Naive B cell (primary cell): ENCODE measurements around the gene TYW5. TPM values are rescaled to one million over a fixed set of nuclear protein-coding genes. Genes with fewer than 3 reads are reported as not detected.

Experiments used
- ATAC-seq, 2 donors: fragments of 150-1000 bp; cut with Tn5 transposase; 2 replicates each; pipeline ENCODE4 v1.10.0; 2021; ENCODE audit warnings: low read depth in 2 of 2, mild to moderate bottlenecking in 2 of 2, moderate library complexity in 2 of 2
- DNase-seq: peaks from one replicate; pipeline ENCODE4 v3.0.0; 2022
- H3K27ac Mint-ChIP-seq, 6 donors: one replicate each; pipeline ENCODE4 v1.8.0; 2020 to 2022; ENCODE audit warnings: mild to moderate bottlenecking in 6 of 6, mixed read lengths in 6 of 6, moderate library complexity in 5 of 6, inconsistent platforms in 2 of 6
- H3K27me3 Mint-ChIP-seq, 3 donors: one replicate each; pipeline ENCODE4 v1.8.0; 2021 to 2022; ENCODE audit warnings: mixed read lengths in 3 of 3, mild to moderate bottlenecking in 1 of 3
- H3K36me3 Mint-ChIP-seq, 2 donors: one replicate each; pipeline ENCODE4 v1.8.0; 2020 to 2022; ENCODE audit warnings: mixed read lengths in 2 of 2, inconsistent platforms in 1 of 2, mild to moderate bottlenecking in 1 of 2
- H3K4me1 Mint-ChIP-seq, 3 donors: one replicate each; pipeline ENCODE4 v1.8.0; 2020 to 2022; ENCODE audit warnings: mixed read lengths in 3 of 3, inconsistent platforms in 1 of 3, mild to moderate bottlenecking in 1 of 3, moderate library complexity in 1 of 3
- H3K4me3 Mint-ChIP-seq, 8 donors: one replicate each; pipeline ENCODE4 v1.8.0; 2020 to 2022; ENCODE audit warnings: mild to moderate bottlenecking in 8 of 8, mixed read lengths in 8 of 8, moderate library complexity in 8 of 8, inconsistent platforms in 2 of 8
- H3K9me3 Mint-ChIP-seq, 7 donors: one replicate each; pipeline ENCODE4 v1.8.0; 2020 to 2022; ENCODE audit warnings: mixed read lengths in 7 of 7, mild to moderate bottlenecking in 5 of 7, inconsistent platforms in 2 of 7, moderate library complexity in 1 of 7
- polyA plus RNA-seq, 6 donors: library from polyadenylated mRNA; unstranded; fragments of 300-500 nt; fragmentation: Illumina TruSeq; gene quantifications; one replicate each; pipeline ENCODE4 v1.2.3, GENCODE V29; 2021; ENCODE audit warnings: low read depth in 6 of 6

TYW5 gene
- 10 to 100 TPM in 1 of 6 donors, 1 to 10 TPM in 5; 2.9 to 10.1 (median 5.1) TPM for polyA plus RNA-seq

GRCh38 chr2:199955339-199956061 lies at the start of gene TYW5, which contains the start of gene MAIP1:
TSS of gene TYW5 (minus strand) at chr2:199955491. CDS start at chr2:199955470, 21 bp downstream.
TSS of gene MAIP1 (plus strand) at chr2:199955582. CDS start at chr2:199955799, 217 bp downstream.
- DNase-seq: peak; percentile 70
- Mint-ChIP-seq H3K36me3 (no peaks in the 10 kb centered on the region), H3K9me3 (no peaks in the 10 kb centered on the region), H3K4me1 (peaks cover 34 to 51% (median 51%) of the 10 kb centered on the region in 3 donors), H3K4me3 (peak within 1 kb of the TSS; percentile 97 to 99 (median 98)), H3K27me3 (no peaks in the 10 kb centered on the region), H3K27ac (peak within 1 kb of the TSS; percentile 92 to 98 (median 94))
- peak; percentile 84 to 85 for ATAC-seq

GRCh38 chr2:200003444-200003843 lies 48.2 kb upstream of the TYW5 start:
- ATAC-seq: no peak
- Mint-ChIP-seq H3K4me1 (no peaks in the 10 kb centered on the region), H3K9me3 (peaks cover 0 to 15% (median 7%) of the 10 kb centered on the region in 7 donors), H3K4me3 (no peak overlapping the region), H3K27me3 (peaks cover 0 to 10% (median 0%) of the 10 kb centered on the region in 3 donors), H3K36me3 (no peaks in the 10 kb centered on the region), H3K27ac (no peak overlapping the region)
- DNase-seq: no peak

GRCh38 chr2:200000444-200001163 lies 45.3 kb upstream of the TYW5 start:
- Mint-ChIP-seq H3K27ac (no peak overlapping the region), H3K27me3 (peaks cover 0 to 5% (median 3%) of the 10 kb centered on the region in 3 donors)

GRCh38 chr2:199999166-199999565 lies 43.9 kb upstream of the TYW5 start:
- H3K27me3 Mint-ChIP-seq: peaks cover 0 to 5% (median 3%) of the 10 kb centered on the region in 3 donors
- H3K27ac Mint-ChIP-seq: no peak overlapping the region
- ATAC-seq: no peak
- H3K4me3 Mint-ChIP-seq: no peak overlapping the region
- H3K36me3 Mint-ChIP-seq: no peaks in the 10 kb centered on the region
- H3K9me3 Mint-ChIP-seq: no peaks in the 10 kb centered on the region
- DNase-seq: no peak
- H3K4me1 Mint-ChIP-seq: no peaks in the 10 kb centered on the region

More at GRCh38 chr2:200000444-200001163, 45.3 kb upstream of the TYW5 start:
- H3K9me3 Mint-ChIP-seq: peaks cover 0 to 8% (median 4%) of the 10 kb centered on the region in 7 donors
- no peaks in the 10 kb centered on the region for H3K4me1 Mint-ChIP-seq
- no peak for ATAC-seq
- H3K36me3 Mint-ChIP-seq: no peaks in the 10 kb centered on the region
- H3K4me3 Mint-ChIP-seq: no peak overlapping the region
- no peak for DNase-seq

- H3K36me3 Mint-ChIP-seq: no peaks in the 10 kb centered on the region
Observed at GRCh38 chr2:199997296-199997695, 42.0 kb upstream of the TYW5 start.

GRCh38 chr2:199994896-199995295 lies 39.6 kb upstream of the TYW5 start:
- DNase-seq: no peak
- Mint-ChIP-seq H3K36me3 (no peaks in the 10 kb centered on the region), H3K27ac (no peak overlapping the region), H3K27me3 (peaks cover 0 to 4% (median 3%) of the 10 kb centered on the region in 3 donors), H3K9me3 (no peaks in the 10 kb centered on the region), H3K4me3 (no peak overlapping the region), H3K4me1 (no peaks in the 10 kb centered on the region)
- ATAC-seq: no peak

More at GRCh38 chr2:199997296-199997695, 42.0 kb upstream of the TYW5 start:
- no peak for DNase-seq
- no peak for ATAC-seq
- Mint-ChIP-seq H3K4me3 (no peak overlapping the region), H3K27ac (no peak overlapping the region), H3K4me1 (no peaks in the 10 kb centered on the region), H3K9me3 (no peaks in the 10 kb centered on the region), H3K27me3 (peaks cover 0 to 7% (median 3%) of the 10 kb centered on the region in 3 donors)

GRCh38 chr2:199994371-199994770 lies 39.1 kb upstream of the TYW5 start:
- H3K36me3 Mint-ChIP-seq: no peaks in the 10 kb centered on the region
- H3K27me3 Mint-ChIP-seq: peaks cover 0 to 4% (median 3%) of the 10 kb centered on the region in 3 donors
- DNase-seq: no peak

GRCh38 chr2:199992296-199992695 lies 37.0 kb upstream of the TYW5 start:
- H3K36me3 Mint-ChIP-seq: no peaks in the 10 kb centered on the region
- ATAC-seq (no peak), DNase-seq (no peak)
- H3K4me3 Mint-ChIP-seq: no peak overlapping the region
- peaks cover 0 to 4% (median 3%) of the 10 kb centered on the region in 3 donors for H3K27me3 Mint-ChIP-seq
- H3K9me3 Mint-ChIP-seq: no peaks in the 10 kb centered on the region
- H3K27ac Mint-ChIP-seq: no peak overlapping the region
- H3K4me1 Mint-ChIP-seq: no peaks in the 10 kb centered on the region

More at GRCh38 chr2:199994371-199994770, 39.1 kb upstream of the TYW5 start:
- no peak for ATAC-seq
- Mint-ChIP-seq H3K4me1 (no peaks in the 10 kb centered on the region), H3K4me3 (no peak overlapping the region), H3K27ac (no peak overlapping the region), H3K9me3 (no peaks in the 10 kb centered on the region)

- no peak for ATAC-seq
- H3K27me3 Mint-ChIP-seq: peaks cover 0 to 4% (median 3%) of the 10 kb centered on the region in 3 donors
- no peak for DNase-seq
- no peak overlapping the region for H3K4me3 Mint-ChIP-seq
- H3K9me3 Mint-ChIP-seq: no peaks in the 10 kb centered on the region
- H3K36me3 Mint-ChIP-seq: no peaks in the 10 kb centered on the region
- H3K27ac Mint-ChIP-seq: no peak overlapping the region
- H3K4me1 Mint-ChIP-seq: no peaks in the 10 kb centered on the region
Observed at GRCh38 chr2:199991691-199992090, 36.4 kb upstream of the TYW5 start.

- H3K4me1 Mint-ChIP-seq: peaks cover 0 to 7% (median 0%) of the 10 kb centered on the region in 3 donors
- no peak overlapping the region for H3K4me3 Mint-ChIP-seq
- ATAC-seq: no peak
Observed at GRCh38 chr2:199989822-199990221, 34.5 kb upstream of the TYW5 start.

GRCh38 chr2:199988151-199988550 lies 32.9 kb upstream of the TYW5 start:
- H3K27ac Mint-ChIP-seq: no peak overlapping the region
- H3K36me3 Mint-ChIP-seq: no peaks in the 10 kb centered on the region

More at GRCh38 chr2:199989822-199990221, 34.5 kb upstream of the TYW5 start:
- no peaks in the 10 kb centered on the region for H3K36me3 Mint-ChIP-seq
- H3K27me3 Mint-ChIP-seq: peaks cover 0 to 4% (median 0%) of the 10 kb centered on the region in 3 donors
- H3K9me3 Mint-ChIP-seq: no peaks in the 10 kb centered on the region
- DNase-seq: no peak
- H3K27ac Mint-ChIP-seq: no peak overlapping the region

GRCh38 chr2:199987586-199987985 lies 32.3 kb upstream of the TYW5 start:
- no peak for ATAC-seq
- Mint-ChIP-seq H3K4me1 (peaks cover 0 to 7% (median 0%) of the 10 kb centered on the region in 3 donors), H3K9me3 (no peaks in the 10 kb centered on the region), H3K27me3 (peaks cover 0 to 3% (median 0%) of the 10 kb centered on the region in 3 donors), H3K36me3 (no peaks in the 10 kb centered on the region), H3K27ac (no peak overlapping the region), H3K4me3 (no peak overlapping the region)
- no peak for DNase-seq

More at GRCh38 chr2:199988151-199988550, 32.9 kb upstream of the TYW5 start:
- no peak overlapping the region for H3K4me3 Mint-ChIP-seq
- no peaks in the 10 kb centered on the region for H3K9me3 Mint-ChIP-seq
- no peak for ATAC-seq
- H3K27me3 Mint-ChIP-seq: no peaks in the 10 kb centered on the region
- H3K4me1 Mint-ChIP-seq: peaks cover 0 to 7% (median 0%) of the 10 kb centered on the region in 3 donors
- no peak for DNase-seq

- Mint-ChIP-seq H3K36me3 (no peaks in the 10 kb centered on the region), H3K4me3 (peak overlapping the region in 1 of 8 donors; percentile 37), H3K9me3 (no peaks in the 10 kb centered on the region), H3K27ac (no peak overlapping the region), H3K4me1 (peaks cover 0 to 7% (median 0%) of the 10 kb centered on the region in 3 donors), H3K27me3 (peaks cover 0 to 5% (median 0%) of the 10 kb centered on the region in 3 donors)
- peak; percentile 53 to 63 for ATAC-seq
- peak; percentile 24 for DNase-seq
Observed at GRCh38 chr2:199985625-199986207, 30.4 kb upstream of the TYW5 start.
